Right forelimb (tissue), 1 donor: Measurements from ENCODE around the gene CCNK.

ENCODE experiments used
- DNase-seq: peaks from one replicate; pipeline ENCODE4 v3.0.0-alpha.2; 2018

The CCNK gene

GRCh38 chr14:99508896-99509629 lies 27.9 kb downstream of the CCNK start:
- DNase-seq: no peak

GRCh38 chr14:99509871-99510555 lies 28.8 kb downstream of the CCNK start:
- DNase-seq: no peak

GRCh38 chr14:99510556-99511139 lies 29.4 kb downstream of the CCNK start:
- DNase-seq: peak; percentile 25

GRCh38 chr14:99511421-99512109 lies 30.4 kb downstream of the CCNK start:
- DNase-seq: peak; percentile 56

GRCh38 chr14:99512110-99512449 lies 30.9 kb downstream of the CCNK start:
- peak; percentile 21 for DNase-seq

- DNase-seq: peak; percentile 34
These were observed 31.5 kb downstream of the CCNK start for GRCh38 chr14:99512571-99513182.

GRCh38 chr14:99513183-99513694 lies 32.0 kb downstream of the CCNK start:
- DNase-seq: peak; percentile 42

- peak; percentile 42 for DNase-seq
These were observed 32.8 kb downstream of the CCNK start for GRCh38 chr14:99513946-99514551.

GRCh38 chr14:99514552-99515300 lies 33.5 kb downstream of the CCNK start:
- DNase-seq: peak; percentile 23

- peak; percentile 37 for DNase-seq
These were observed 34.3 kb downstream of the CCNK start for GRCh38 chr14:99515301-99516155.

GRCh38 chr14:99516156-99516870 lies 35.1 kb downstream of the CCNK start:
- DNase-seq: peak; percentile 33

GRCh38 chr14:99516871-99517642 lies 35.8 kb downstream of the CCNK start:
- peak; percentile 39 for DNase-seq

- DNase-seq: no peak
These were observed 36.6 kb downstream of the CCNK start for GRCh38 chr14:99517643-99518381.

GRCh38 chr14:99518441-99519346 lies 37.5 kb downstream of the CCNK start:
- peak; percentile 82 for DNase-seq

- no peak for DNase-seq
These were observed 38.2 kb downstream of the CCNK start for GRCh38 chr14:99519347-99519881.

GRCh38 chr14:99519931-99520421 lies 38.8 kb downstream of the CCNK start:
- no peak for DNase-seq

GRCh38 chr14:99520571-99521081 lies 39.4 kb downstream of the CCNK start:
- no peak for DNase-seq
